Liver (tissue), 9 donors: ENCODE results near the gene C3orf18. TPM values are rescaled to one million over a fixed set of nuclear protein-coding genes. Genes with fewer than 3 reads are reported as not detected.

Experiments
- DNase-seq: peaks from one replicate; pipeline ENCODE4 v3.0.0-alpha.2; 2017; ENCODE audit warnings: low spot score
- H3K27ac ChIP-seq, 2 donors: one replicate each; pipeline ENCODE4 v1.7.0; 2013; ENCODE audit warnings: inconsistent platforms in 2 of 2, low read length in 2 of 2, control low read depth in 1 of 2, low read depth in 1 of 2, mild to moderate bottlenecking in 1 of 2
- H3K27me3 ChIP-seq, 4 donors: one replicate each; pipeline versions ENCODE4 v1.6.1 to v1.7.0; 2013; ENCODE audit warnings: low read length in 3 of 4, inconsistent platforms in 1 of 4, mild to moderate bottlenecking in 1 of 4, moderate library complexity in 1 of 4; ENCODE audit not compliant: control insufficient read depth in 4 of 4, insufficient read depth in 4 of 4
- H3K36me3 ChIP-seq, 4 donors: one replicate each; pipeline versions ENCODE4 v1.6.1 to v1.7.0; 2013; ENCODE audit warnings: low read length in 3 of 4, mild to moderate bottlenecking in 3 of 4, low read depth in 1 of 4, moderate library complexity in 1 of 4; ENCODE audit not compliant: control insufficient read depth in 4 of 4, insufficient read depth in 3 of 4
- H3K4me1 ChIP-seq, 4 donors: one replicate each; pipeline versions ENCODE4 v1.6.1 to v1.7.0; 2013; ENCODE audit warnings: low read length in 3 of 4, mild to moderate bottlenecking in 3 of 4, moderate library complexity in 1 of 4; ENCODE audit not compliant: control insufficient read depth in 4 of 4, insufficient read depth in 4 of 4
- H3K4me3 ChIP-seq, 3 donors: one replicate each; pipeline versions ENCODE4 v1.6.1 to v1.7.0; 2013; ENCODE audit warnings: low read length in 3 of 3, control low read depth in 1 of 3, low read depth in 1 of 3, mild to moderate bottlenecking in 1 of 3
- H3K9ac ChIP-seq, 2 donors: one replicate each; pipeline ENCODE4 v1.7.0; 2013; ENCODE audit warnings: low read length in 2 of 2, mild to moderate bottlenecking in 2 of 2, moderate library complexity in 2 of 2, control low read depth in 1 of 2, low read depth in 1 of 2
- H3K9me3 ChIP-seq, 4 donors: one replicate each; pipeline versions ENCODE4 v1.6.1 to v1.7.0; 2013; ENCODE audit warnings: low read length in 3 of 4; ENCODE audit not compliant: control insufficient read depth in 4 of 4
- ATF3 ChIP-seq: IDR thresholded peaks from 2 replicates; pipeline ENCODE4 v1.6.1; 2016; ENCODE audit warnings: antibody characterized with exemption
- CTCF ChIP-seq: fragments of 150-350 bp; IDR thresholded peaks from 2 replicates; pipeline ENCODE4 v1.5.1; 2017; ENCODE audit warnings: improper control_type of control experiment, low read depth, low read length; ENCODE audit not compliant: missing input control
- EGR1 ChIP-seq, 2 donors: IDR thresholded peaks; 2 replicates each; pipeline ENCODE4 v1.6.1; 2016 to 2018; ENCODE audit warnings: antibody characterized with exemption in 2 of 2, low read depth in 2 of 2
- FOXA1 ChIP-seq: IDR thresholded peaks from 2 replicates; pipeline ENCODE4 v1.6.1; 2016; ENCODE audit warnings: antibody characterized with exemption
- FOXA2 ChIP-seq: IDR thresholded peaks from 2 replicates; pipeline ENCODE4 v1.6.1; 2016; ENCODE audit warnings: antibody characterized with exemption
- GABPA ChIP-seq, 2 donors: IDR thresholded peaks in 1 of 2; conservative IDR thresholded peaks in 1 of 2; 2 replicates each; pipeline ENCODE4 v1.6.1; 2016; ENCODE audit warnings: antibody characterized with exemption in 2 of 2, mild to moderate bottlenecking in 1 of 2, moderate library complexity in 1 of 2
- HNF4G ChIP-seq: IDR thresholded peaks from 2 replicates; pipeline ENCODE4 v1.6.1; 2016; ENCODE audit warnings: antibody characterized with exemption
- JUND ChIP-seq, 2 donors: IDR thresholded peaks; 2 replicates each; pipeline ENCODE4 v1.6.1; 2016; ENCODE audit warnings: antibody characterized with exemption in 2 of 2
- MAX ChIP-seq: IDR thresholded peaks from 2 replicates; pipeline ENCODE4 v1.6.1; 2016; ENCODE audit warnings: antibody characterized with exemption
- NR2F2 ChIP-seq: IDR thresholded peaks from 2 replicates; pipeline ENCODE4 v1.6.1; 2016; ENCODE audit warnings: antibody characterized with exemption
- RAD21 ChIP-seq, 2 donors: IDR thresholded peaks; 2 replicates each; pipeline ENCODE4 v1.6.1; 2016; ENCODE audit warnings: antibody characterized with exemption in 2 of 2, mild to moderate bottlenecking in 2 of 2
- REST ChIP-seq: IDR thresholded peaks from 2 replicates; pipeline ENCODE4 v1.6.1; 2016; ENCODE audit warnings: antibody characterized with exemption, mild to moderate bottlenecking
- RXRA ChIP-seq, 2 donors: IDR thresholded peaks; 2 replicates each; pipeline ENCODE4 v1.6.1; 2017 to 2018; ENCODE audit warnings: antibody characterized with exemption in 2 of 2, mild to moderate bottlenecking in 1 of 2
- SP1 ChIP-seq: IDR thresholded peaks from 2 replicates; pipeline ENCODE4 v1.6.1; 2018; ENCODE audit warnings: antibody characterized with exemption, mild to moderate bottlenecking
- TAF1 ChIP-seq: conservative IDR thresholded peaks from 2 replicates; pipeline ENCODE4 v1.6.1; 2016; ENCODE audit warnings: antibody characterized with exemption, mild to moderate bottlenecking
- YY1 ChIP-seq: IDR thresholded peaks from 2 replicates; pipeline ENCODE4 v1.6.1; 2016; ENCODE audit warnings: antibody characterized with exemption, mild to moderate bottlenecking
- ZBTB33 ChIP-seq: IDR thresholded peaks from 2 replicates; pipeline ENCODE4 v1.6.1; 2016; ENCODE audit warnings: antibody characterized with exemption
- WGBS: extraction: QIAGEN DNeasy Blood & Tissue Kit; methylation state at CpG from one replicate; pipeline ENCODE4 v1.1.7; 2013; 5-methylcytosine and 5-hydroxymethylcytosine counted together
- polyA plus RNA-seq, 2 donors: library from polyadenylated mRNA; stranded (reverse) in 1 of 2; unstranded in 1 of 2; fragments of 200-250 nt in 1 of 2; fragments of >200 nt in 1 of 2; fragmentation: Nextera tagmentation in 1 of 2; extraction: Ambion mirVana in 1 of 2; gene quantifications; one replicate each; pipeline versions ENCODE4 v1.2.1 to v1.2.3, GENCODE V29; 2013 to 2015
- total RNA-seq, 2 donors: library from RNA; depleted of rRNA; stranded (reverse); fragments of >200 nt; gene quantifications; one replicate each; pipeline ENCODE4 v1.2.3, GENCODE V29; 2014
- donor health status: healthy.
- donor health status: healthy.
- donor health status: healthy.
- donor health status: healthy.
- donor health status: healthy.

The C3orf18 gene
- total and polyA plus RNA-seq, 4 donors, result 0.54 to 2.7 (median 1.5) TPM

- no peaks in the 10 kb centered on the region for H3K27me3 ChIP-seq
- H3K4me3 ChIP-seq, result no peak overlapping the region
- H3K36me3 ChIP-seq, result no peaks in the 10 kb centered on the region
- 90% methylated on average over 2 of the region's 2 CpGs for WGBS
- no peak overlapping the region for H3K27ac ChIP-seq
- no peak for TF ChIP-seq HNF4G
- no peak for TF ChIP-seq NR2F2
- no peak for TF ChIP-seq MAX
- no peak for TF ChIP-seq JUND (IDR thresholded peaks at IDR 0.05)
- TF ChIP-seq GABPA (IDR thresholded peaks at IDR 0.05 in 1 of 2, conservative IDR thresholded peaks at IDR 0.05 in 1 of 2), result no peak
- peaks cover 5 to 19% (median 14%) of the 10 kb centered on the region in 4 donors for H3K4me1 ChIP-seq
- H3K9me3 ChIP-seq, result no peaks in the 10 kb centered on the region
- no peak for DNase-seq
- no peak overlapping the region for H3K9ac ChIP-seq
Observed at GRCh38 chr3:50563867-50564266, 3.7 kb downstream of the C3orf18 start.

- no peaks in the 10 kb centered on the region for H3K9me3 ChIP-seq
- TF ChIP-seq MAX, result no peak
- no peak for TF ChIP-seq CTCF
- TF ChIP-seq YY1, result no peak
- 88% methylated on average over 2 of the region's 2 CpGs for WGBS
- H3K4me1 ChIP-seq, result peaks cover 2 to 12% (median 7%) of the 10 kb centered on the region in 4 donors
- H3K36me3 ChIP-seq, result no peaks in the 10 kb centered on the region
- H3K27ac ChIP-seq, result no peak overlapping the region
- DNase-seq, result no peak
- H3K9ac ChIP-seq, result no peak overlapping the region
- no peak overlapping the region for H3K4me3 ChIP-seq
- H3K27me3 ChIP-seq, result no peaks in the 10 kb centered on the region
Observed at GRCh38 chr3:50562861-50563260, 4.7 kb downstream of the C3orf18 start.

- peaks cover 0 to 2% (median 0%) of the 10 kb centered on the region in 4 donors for H3K4me1 ChIP-seq
- no peaks in the 10 kb centered on the region for H3K36me3 ChIP-seq
- no peak for DNase-seq
- TF ChIP-seq GABPA (IDR thresholded peaks at IDR 0.05 in 1 of 2, conservative IDR thresholded peaks at IDR 0.05 in 1 of 2), result no peak
- no peak for TF ChIP-seq YY1
- TF ChIP-seq CTCF, result no peak
- no peak for TF ChIP-seq RAD21 (IDR thresholded peaks at IDR 0.05)
- TF ChIP-seq TAF1, result no peak
- no peak for TF ChIP-seq JUND (IDR thresholded peaks at IDR 0.05)
- no peak for TF ChIP-seq ZBTB33
- no peak for TF ChIP-seq EGR1 (IDR thresholded peaks at IDR 0.05; ENCODE audit: low read depth in 2 of 2)
- TF ChIP-seq ATF3, result no peak
- no peak for TF ChIP-seq NR2F2
- TF ChIP-seq SP1, result no peak
- TF ChIP-seq REST, result no peak
- TF ChIP-seq FOXA2, result no peak
- no peak for TF ChIP-seq FOXA1
- TF ChIP-seq MAX, result no peak
- TF ChIP-seq RXRA (IDR thresholded peaks at IDR 0.05), result no peak
- TF ChIP-seq HNF4G, result no peak
- no peak overlapping the region for H3K9ac ChIP-seq
- H3K27me3 ChIP-seq, result no peaks in the 10 kb centered on the region
- no peaks in the 10 kb centered on the region for H3K9me3 ChIP-seq
- no peak overlapping the region for H3K4me3 ChIP-seq
- H3K27ac ChIP-seq, result no peak overlapping the region
Observed at GRCh38 chr3:50559702-50560101, 7.8 kb downstream of the C3orf18 start.
